Measurements from ENCODE around the gene APBB3.

- TF ChIP-seq CTCF (tag by site-specific recombination; IDR thresholded peaks at IDR 0.05) (no peak), ZNF792 (tag by site-specific recombination; IDR thresholded peaks at IDR 0.05) (no peak), ZNF354C (tag by site-specific recombination; IDR thresholded peaks at IDR 0.05; ENCODE audit: borderline replicate concordance, low read depth) (no peak), IKZF3 (tag by site-specific recombination; IDR thresholded peaks at IDR 0.05) (no peak), SP2 (tag by site-specific recombination; IDR thresholded peaks at IDR 0.05) (no peak), ZNF423 (tag by site-specific recombination; IDR thresholded peaks at IDR 0.05) (no peak), ZFP41 (tag by site-specific recombination; IDR thresholded peaks at IDR 0.05; ENCODE audit: borderline replicate concordance) (no peak), ZBTB7A (tag by site-specific recombination; IDR thresholded peaks at IDR 0.05; ENCODE audit: low read depth) (no peak), ZNF274 (IDR thresholded peaks at IDR 0.05; ENCODE audit: low read length) (no peak), ZNF274 (tag by site-specific recombination; IDR thresholded peaks at IDR 0.05; ENCODE audit: borderline replicate concordance) (no peak), ZSCAN18 (tag by site-specific recombination; IDR thresholded peaks at IDR 0.05) (no peak), ZNF394 (tag by site-specific recombination; IDR thresholded peaks at IDR 0.05; ENCODE audit: borderline replicate concordance) (no peak), ZNF549 (tag by site-specific recombination; IDR thresholded peaks at IDR 0.05) (no peak), ZBTB8A (tag by site-specific recombination; IDR thresholded peaks at IDR 0.05) (no peak), KLF1 (tag by site-specific recombination; IDR thresholded peaks at IDR 0.05) (no peak)
These were observed 31.3 kb upstream of the APBB3 start for GRCh38 chr5:140595538-140596300.
